GM19455 (cell line): Measurements from ENCODE around the gene NDUFV2.

Source experiments
- ATAC-seq: cut with Tn5 transposase; IDR thresholded peaks from one replicate; pipeline ENCODE4 v1.9.1; 2021; ENCODE audit not compliant: unreplicated experiment

The NDUFV2 gene

DNA sequence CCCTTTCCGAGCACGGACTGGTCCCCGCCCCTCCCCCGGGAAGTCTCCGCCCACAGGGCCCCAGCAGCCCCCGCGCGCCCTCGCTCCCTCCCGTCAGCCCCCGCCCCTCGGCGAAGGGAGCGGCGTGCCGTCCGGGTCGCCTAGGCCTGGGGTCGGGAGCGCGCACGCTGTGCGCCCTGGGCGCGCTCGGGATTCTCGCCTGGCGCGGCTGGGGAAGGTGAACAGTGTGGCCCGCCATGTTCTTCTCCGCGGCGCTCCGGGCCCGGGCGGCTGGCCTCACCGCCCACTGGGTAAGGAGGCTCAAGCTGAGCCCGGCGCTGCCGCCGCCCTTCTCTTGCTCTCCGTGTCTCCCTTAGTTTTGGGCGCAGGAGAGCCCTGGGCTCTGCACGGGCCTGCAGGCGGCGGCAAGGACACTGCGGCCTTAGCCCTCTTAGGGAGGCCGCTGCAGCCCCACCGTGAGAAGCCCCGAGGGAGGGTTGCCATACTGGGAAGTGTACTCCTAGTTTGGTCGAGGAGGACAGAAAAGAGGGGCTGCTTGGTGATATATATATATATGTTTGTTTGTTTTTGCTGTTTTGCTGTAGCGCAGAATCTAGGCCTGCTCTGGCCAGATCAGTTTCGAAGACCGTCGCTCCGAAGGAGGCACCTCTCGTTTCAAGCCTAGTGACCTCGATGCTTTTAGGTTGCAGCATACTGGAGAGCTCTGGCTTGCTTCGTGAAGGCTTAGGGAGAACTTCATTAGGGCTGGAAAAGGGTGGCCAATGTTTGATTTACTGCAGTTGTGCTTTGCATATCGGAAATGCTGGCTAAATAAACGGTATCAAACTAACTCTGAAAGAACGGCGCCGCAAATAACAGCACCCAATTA is at the start of gene NDUFV2:
Gene NDUFV2 (plus strand): TSS at position 192 of the 868 bp plus-strand sequence. CDS start 45 bp downstream, at position 237.
- peak; percentile 94 for ATAC-seq

GRCh38 chr18:9053814-9054213 is 48.7 kb upstream of the NDUFV2 start:
- ATAC-seq = no peak

DNA sequence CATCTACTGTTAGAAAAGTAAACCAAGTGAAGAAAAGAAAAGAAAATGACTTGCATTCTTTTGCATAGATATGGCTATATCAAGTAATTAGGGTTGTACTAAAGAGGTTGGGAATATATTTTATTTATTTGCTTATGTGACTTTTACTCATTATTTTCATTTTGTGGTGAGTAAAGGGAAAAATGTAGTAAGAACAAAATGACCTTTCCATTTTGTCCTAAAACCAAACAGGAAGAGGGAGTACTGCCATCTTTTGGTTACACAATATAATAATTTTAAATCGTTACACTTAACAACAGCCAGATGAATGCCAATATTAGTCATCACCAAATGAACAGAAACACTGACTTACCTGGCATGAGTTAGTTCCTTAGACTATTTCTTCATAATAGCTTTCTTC is 47.3 kb upstream of the NDUFV2 start:
- no peak for ATAC-seq

DNA sequence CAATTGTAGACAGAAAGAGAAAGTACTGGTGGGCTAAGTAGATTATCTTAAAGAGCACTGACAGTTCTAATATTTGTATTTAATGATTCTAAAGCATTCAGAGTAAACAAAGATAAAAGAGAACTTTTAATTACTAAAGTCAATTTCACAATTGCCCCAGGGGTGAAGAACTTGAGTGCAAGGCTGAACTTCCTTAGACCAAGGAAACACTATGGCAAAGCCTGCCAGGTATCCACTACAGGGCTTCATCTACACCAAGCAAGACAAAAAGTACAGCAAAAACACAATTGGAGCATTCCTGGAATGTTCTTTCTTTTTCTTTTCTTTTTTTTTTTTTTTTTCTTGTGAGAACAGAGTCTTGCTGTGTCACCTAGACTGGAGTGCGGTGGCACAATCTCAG is 46.9 kb upstream of the NDUFV2 start:
- ATAC-seq = no peak

- no peak for ATAC-seq
Measured at GRCh38 chr18:9057646-9058045, 44.9 kb upstream of the NDUFV2 start.

- no peak for ATAC-seq
Measured at GRCh38 chr18:9058406-9058805, 44.1 kb upstream of the NDUFV2 start.

- peak; percentile 0 for ATAC-seq
Measured at GRCh38 chr18:9062418-9062751, 40.1 kb upstream of the NDUFV2 start.

GRCh38 chr18:9065864-9066263 is 36.6 kb upstream of the NDUFV2 start:
- ATAC-seq = no peak

DNA sequence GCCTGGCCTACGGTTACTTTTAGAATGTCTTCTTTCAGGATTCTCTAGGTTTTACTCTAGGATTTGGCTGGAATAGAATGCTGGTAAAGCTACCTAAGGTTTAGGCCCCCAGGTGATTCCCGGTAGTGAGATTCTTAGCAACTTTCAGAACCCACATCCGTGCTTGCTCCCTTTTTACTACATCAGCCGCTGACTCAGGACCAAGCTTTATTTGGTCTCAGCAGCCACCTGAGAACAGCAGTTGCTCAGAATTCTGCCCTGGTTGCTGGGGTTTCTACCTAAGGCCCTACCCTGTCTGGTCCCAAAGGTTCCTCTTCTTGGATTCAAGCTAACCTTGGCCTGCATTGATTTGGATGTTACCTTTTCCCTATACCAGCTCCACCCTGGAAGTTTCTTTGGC is 36.1 kb upstream of the NDUFV2 start:
- ATAC-seq = peak; percentile 39

GRCh38 chr18:9066817-9067306 is 35.6 kb upstream of the NDUFV2 start:
- ATAC-seq = peak; percentile 49

GRCh38 chr18:9067823-9068222 is 34.7 kb upstream of the NDUFV2 start:
- ATAC-seq = no peak

GRCh38 chr18:9068346-9068745 is 34.2 kb upstream of the NDUFV2 start:
- ATAC-seq = no peak

DNA sequence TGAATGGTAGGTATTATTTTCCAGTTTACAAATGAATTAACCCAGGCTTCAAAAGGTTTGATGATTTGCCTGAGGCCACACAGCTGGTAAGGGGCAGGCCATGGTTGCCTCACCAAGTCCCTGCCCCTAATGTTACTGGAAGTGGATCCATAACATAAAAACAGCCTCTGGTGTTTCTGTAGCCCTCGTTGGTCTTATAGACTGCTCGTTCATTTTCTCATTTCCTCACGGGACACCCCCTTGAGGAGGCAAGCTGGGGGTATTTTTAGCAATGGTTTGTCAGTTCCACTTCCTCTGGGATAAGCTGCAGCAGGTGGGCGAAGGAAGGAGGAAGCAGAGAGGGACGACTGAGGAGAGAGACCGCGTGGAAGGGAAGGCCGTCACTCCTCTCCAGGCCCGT is 32.9 kb upstream of the NDUFV2 start:
- ATAC-seq = no peak

DNA sequence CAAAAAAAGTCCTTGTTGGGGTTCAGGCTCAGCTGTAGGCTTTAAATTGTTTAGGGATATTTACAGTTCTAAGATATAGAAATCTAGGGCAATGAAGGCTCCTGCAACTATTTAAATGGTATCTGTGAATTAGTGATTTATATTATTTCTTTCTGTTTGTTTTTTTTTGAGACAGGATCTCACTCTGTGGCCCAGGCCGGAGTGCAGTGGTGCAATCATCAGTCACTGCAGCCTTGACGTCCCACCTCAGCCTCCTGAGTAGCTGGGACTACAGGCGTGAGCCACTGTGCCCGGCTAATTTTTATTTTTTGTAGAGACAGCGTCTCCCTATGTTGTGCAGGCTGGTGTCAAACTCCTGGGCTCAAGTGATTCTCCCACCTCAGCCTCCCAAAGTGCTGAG is 32.3 kb upstream of the NDUFV2 start:
- ATAC-seq = no peak

- ATAC-seq = no peak
Measured at GRCh38 chr18:9079818-9080528, 22.5 kb upstream of the NDUFV2 start.

- ATAC-seq = no peak
Measured at GRCh38 chr18:9081940-9082339, 20.6 kb upstream of the NDUFV2 start.

DNA sequence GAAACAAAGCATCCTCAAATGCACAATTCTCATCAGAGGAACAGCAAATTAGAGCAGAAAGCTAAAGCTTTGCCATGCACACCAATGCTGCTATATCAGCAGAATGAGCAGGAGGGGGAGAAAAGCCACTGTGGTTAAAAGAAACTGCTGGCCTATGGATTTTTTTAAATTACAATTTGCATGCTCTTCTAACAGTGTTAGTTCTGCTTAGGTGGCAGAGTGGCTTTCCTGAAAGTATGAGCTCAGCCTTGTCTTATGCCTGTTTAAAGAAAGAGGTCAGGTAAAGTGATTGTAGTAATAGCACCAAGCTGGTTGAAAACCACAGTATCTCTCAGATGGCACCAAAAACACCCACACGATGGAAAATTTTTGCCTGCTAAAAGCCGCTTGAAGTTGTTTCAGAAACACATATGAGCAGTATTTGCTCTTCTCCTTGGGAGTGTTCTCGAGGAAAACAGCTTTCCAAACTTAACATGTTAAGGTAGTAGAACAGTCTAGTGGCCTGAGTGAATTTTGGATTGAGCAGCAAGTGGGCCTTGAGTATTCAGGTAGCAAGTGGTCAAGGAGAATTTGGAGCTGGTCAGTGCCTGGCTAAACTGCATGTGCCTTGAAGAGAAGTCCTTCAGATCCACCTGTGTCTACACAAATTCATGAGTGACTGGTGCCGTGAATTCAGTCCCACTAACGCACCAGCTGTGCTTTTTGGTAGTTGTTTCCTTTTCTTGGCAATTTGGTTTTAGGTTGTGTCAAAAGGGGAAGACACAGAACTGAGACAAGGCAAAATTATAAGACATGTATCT is 19.6 kb upstream of the NDUFV2 start:
- peak; percentile 77 for ATAC-seq

DNA sequence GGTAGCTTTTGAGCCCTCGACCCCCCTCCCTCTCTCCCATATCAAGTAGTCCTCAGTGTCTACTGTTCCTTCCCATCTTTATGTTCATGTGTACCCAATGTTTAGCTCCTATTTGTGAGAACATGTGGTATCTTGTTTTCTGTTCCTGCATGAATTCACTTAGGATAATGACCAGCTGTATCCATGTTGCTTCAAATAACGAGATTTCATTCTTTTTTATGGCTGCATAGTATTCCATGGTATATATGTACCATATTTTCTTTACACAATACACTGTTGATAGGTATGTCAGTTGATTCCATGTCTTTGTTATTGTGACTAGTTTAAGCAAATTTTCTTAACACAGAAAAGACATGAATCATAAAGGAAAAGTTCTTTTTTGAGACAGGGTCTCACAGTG is 16.5 kb upstream of the NDUFV2 start:
- ATAC-seq = no peak

DNA sequence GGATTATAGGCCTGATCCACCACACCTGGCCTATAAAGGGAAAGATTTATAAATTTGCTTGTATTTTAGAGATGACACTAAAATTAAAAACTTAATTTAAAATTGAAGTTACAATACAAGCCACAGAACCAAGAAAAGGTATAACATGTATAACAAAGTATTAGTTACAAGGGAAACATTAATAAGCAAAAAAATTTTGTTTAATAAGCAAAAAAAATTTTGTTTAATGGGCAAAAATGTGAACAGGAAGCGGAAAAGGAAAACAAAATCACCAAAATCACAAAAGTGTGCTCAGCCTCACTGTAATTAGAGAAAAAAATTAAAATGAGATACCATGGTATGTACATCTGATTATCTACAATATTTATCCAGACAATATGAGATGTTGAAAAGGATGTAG is 15.9 kb upstream of the NDUFV2 start:
- no peak for ATAC-seq

- ATAC-seq = no peak
Measured at GRCh38 chr18:9087144-9087543, 15.4 kb upstream of the NDUFV2 start.

- ATAC-seq = no peak
Measured at GRCh38 chr18:9088252-9088651, 14.2 kb upstream of the NDUFV2 start.
